Measurements from ENCODE around the gene ALOX5AP.

Gene ALOX5AP

DNA sequence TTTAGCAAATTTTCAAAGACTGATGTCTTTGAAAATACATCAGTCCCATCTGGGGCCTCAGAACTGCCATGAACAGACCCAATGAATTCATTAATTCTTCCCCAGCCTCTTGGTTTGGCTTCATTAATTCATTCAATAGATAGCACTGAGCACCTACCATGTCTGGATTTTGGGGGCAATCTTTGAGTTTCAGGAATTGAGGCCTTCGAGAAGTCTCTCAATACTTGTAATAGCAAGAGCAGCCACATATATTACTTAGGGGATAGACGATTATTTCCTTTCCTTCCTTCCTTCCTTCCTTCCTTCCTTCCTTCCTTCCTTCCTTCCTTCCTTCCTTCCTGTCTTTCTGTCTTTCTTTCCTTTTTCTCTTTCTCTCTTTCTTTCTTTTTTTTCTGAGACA lies 64.8 kb downstream of the ALOX5AP start:
- H3K27ac Mint-ChIP-seq = peak overlapping the region in 2 of 3 experiments; percentile 94
- no peak overlapping the region for H3K4me3 Mint-ChIP-seq
- TF ChIP-seq, protein P1, sequence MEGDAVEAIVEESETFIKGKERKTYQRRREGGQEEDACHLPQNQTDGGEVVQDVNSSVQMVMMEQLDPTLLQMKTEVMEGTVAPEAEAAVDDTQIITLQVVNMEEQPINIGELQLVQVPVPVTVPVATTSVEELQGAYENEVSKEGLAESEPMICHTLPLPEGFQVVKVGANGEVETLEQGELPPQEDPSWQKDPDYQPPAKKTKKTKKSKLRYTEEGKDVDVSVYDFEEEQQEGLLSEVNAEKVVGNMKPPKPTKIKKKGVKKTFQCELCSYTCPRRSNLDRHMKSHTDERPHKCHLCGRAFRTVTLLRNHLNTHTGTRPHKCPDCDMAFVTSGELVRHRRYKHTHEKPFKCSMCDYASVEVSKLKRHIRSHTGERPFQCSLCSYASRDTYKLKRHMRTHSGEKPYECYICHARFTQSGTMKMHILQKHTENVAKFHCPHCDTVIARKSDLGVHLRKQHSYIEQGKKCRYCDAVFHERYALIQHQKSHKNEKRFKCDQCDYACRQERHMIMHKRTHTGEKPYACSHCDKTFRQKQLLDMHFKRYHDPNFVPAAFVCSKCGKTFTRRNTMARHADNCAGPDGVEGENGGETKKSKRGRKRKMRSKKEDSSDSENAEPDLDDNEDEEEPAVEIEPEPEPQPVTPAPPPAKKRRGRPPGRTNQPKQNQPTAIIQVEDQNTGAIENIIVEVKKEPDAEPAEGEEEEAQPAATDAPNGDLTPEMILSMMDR (IDR thresholded peaks at IDR 0.05; ENCODE audit: unreplicated experiment in 3 of 3) = no peak
- peaks cover 3% of the 10 kb centered on the region for H3K27me3 Mint-ChIP-seq (ENCODE audit: low read depth)
- H3K4me1 Mint-ChIP-seq = peaks cover 71% of the 10 kb centered on the region
- H3K9me3 Mint-ChIP-seq = no peaks in the 10 kb centered on the region
- no peaks in the 10 kb centered on the region for H3K36me3 Mint-ChIP-seq (ENCODE audit: low read depth)

DNA sequence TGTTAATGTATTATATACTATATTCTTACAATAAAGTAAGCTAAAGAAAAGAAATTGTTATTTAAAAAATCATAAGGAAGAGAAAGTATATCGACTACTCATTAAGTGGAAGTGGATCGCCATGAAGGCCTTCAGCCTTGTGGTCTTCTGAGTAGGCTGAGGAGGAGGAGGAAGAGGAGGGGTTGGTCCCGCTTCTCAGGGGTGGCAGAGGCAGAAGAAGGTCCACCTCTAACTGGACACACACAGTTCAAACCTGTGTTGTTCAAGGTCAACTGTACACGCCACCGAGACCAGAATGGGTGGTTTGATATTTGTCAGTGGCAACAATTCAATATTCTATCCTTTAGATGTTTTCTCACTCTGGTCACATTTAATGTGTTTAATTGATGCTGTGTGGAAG lies 67.2 kb downstream of the ALOX5AP start:
- Mint-ChIP-seq H3K36me3 (ENCODE audit: low read depth) (no peaks in the 10 kb centered on the region), H3K27ac (peak overlapping the region in 2 of 3 experiments; percentile 55 to 58), H3K27me3 (ENCODE audit: low read depth) (peaks cover 3% of the 10 kb centered on the region), H3K4me3 (peak overlapping the region; percentile 68 to 73 (median 73)), H3K4me1 (peaks cover 72% of the 10 kb centered on the region), H3K9me3 (no peaks in the 10 kb centered on the region)
- TF ChIP-seq, protein P1 (IDR thresholded peaks at IDR 0.05; ENCODE audit: unreplicated experiment in 3 of 3) = no peak

DNA sequence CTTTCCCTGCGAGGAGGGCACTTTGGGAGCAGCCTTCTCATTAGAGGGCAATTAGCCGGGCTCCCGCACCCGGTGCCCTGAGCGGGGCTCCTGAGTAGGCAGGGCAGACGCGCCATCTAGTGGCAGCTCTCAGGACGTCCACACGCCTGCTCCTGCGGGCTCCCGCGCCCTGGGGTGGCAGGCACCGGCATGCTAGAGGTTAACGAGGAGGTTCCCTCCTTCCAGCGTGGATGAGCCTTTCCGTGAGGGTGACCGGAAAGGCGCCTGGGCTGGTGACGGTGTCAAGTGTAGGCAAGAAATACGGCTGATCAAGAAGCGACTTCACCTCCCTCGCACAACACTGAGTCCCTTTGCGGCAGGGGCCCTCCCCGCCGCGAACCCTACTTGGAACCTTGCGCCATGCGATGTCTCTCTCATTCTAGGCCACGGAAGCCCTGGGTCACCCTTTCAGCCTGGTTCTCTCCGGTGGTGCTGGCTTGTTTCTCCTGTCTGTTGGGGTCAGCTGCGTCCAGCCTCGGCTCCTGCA lies 67.7 kb downstream of the ALOX5AP start:
- peak overlapping the region; percentile 48 to 58 (median 55) for H3K27ac Mint-ChIP-seq
- no peaks in the 10 kb centered on the region for H3K9me3 Mint-ChIP-seq
- peaks cover 72% of the 10 kb centered on the region for H3K4me1 Mint-ChIP-seq
- no peaks in the 10 kb centered on the region for H3K36me3 Mint-ChIP-seq (ENCODE audit: low read depth)
- peak overlapping the region; percentile 68 to 73 (median 73) for H3K4me3 Mint-ChIP-seq
- H3K27me3 Mint-ChIP-seq (ENCODE audit: low read depth) = peaks cover 3% of the 10 kb centered on the region
- TF ChIP-seq, protein P1 (IDR thresholded peaks at IDR 0.05; ENCODE audit: unreplicated experiment in 3 of 3) = peak; percentile 94 to 98 (median 97)

DNA sequence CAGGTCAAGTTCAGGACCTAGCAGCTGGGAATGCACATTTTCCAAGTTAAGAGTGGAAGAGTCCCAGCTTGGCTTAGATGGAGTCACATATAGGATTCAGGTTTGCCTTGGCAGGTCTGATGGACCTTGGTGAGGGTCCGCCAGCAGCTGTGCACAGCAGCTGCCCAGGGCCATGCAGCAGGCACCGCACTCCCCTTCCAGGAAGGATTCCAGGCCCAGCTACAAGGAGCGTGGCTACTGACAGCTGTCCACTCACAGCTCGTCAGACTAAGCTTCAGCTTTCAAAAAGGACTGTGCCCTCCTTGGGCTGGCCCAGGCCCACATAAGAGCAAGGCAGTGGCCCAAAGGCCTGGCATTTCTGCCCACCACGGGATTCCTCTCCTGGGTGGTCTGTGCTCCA lies 68.4 kb downstream of the ALOX5AP start:
- Mint-ChIP-seq H3K36me3 (ENCODE audit: low read depth) (no peaks in the 10 kb centered on the region), H3K27ac (peak overlapping the region; percentile 35 to 58 (median 48)), H3K9me3 (no peaks in the 10 kb centered on the region), H3K27me3 (ENCODE audit: low read depth) (peaks cover 3% of the 10 kb centered on the region), H3K4me3 (peak overlapping the region; percentile 68 to 73 (median 73)), H3K4me1 (peaks cover 71% of the 10 kb centered on the region)
- TF ChIP-seq, protein P1 (IDR thresholded peaks at IDR 0.05; ENCODE audit: unreplicated experiment in 3 of 3) = no peak

DNA sequence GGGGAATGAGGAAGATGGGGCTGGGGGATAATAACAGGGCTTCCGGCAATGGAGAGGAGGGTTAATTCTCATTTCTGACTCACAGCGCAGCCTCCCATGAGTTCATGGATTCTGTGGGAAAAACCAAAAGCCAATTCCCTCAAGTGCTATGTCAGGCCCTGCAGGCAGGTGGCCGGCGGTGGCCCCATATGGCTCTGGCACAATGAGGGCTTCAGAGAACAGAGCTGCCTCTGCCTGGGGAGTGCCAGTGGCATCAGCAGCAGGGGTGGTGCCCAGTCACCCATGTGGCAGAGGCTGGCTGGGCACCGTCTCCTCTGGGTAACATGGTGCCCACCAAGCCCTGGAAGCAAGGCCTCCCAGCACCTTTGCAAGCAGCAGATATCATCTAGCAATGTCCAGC lies 69.1 kb downstream of the ALOX5AP start:
- H3K36me3 Mint-ChIP-seq (ENCODE audit: low read depth) = no peaks in the 10 kb centered on the region
- H3K4me3 Mint-ChIP-seq = no peak overlapping the region
- no peaks in the 10 kb centered on the region for H3K9me3 Mint-ChIP-seq
- TF ChIP-seq, protein P1 (IDR thresholded peaks at IDR 0.05; ENCODE audit: unreplicated experiment in 3 of 3) = peak in 1 of 3 experiments; percentile 11
- H3K27ac Mint-ChIP-seq = peak overlapping the region in 2 of 3 experiments; percentile 53 to 58
- peaks cover 64% of the 10 kb centered on the region for H3K4me1 Mint-ChIP-seq
- H3K27me3 Mint-ChIP-seq (ENCODE audit: low read depth) = peaks cover 5% of the 10 kb centered on the region

DNA sequence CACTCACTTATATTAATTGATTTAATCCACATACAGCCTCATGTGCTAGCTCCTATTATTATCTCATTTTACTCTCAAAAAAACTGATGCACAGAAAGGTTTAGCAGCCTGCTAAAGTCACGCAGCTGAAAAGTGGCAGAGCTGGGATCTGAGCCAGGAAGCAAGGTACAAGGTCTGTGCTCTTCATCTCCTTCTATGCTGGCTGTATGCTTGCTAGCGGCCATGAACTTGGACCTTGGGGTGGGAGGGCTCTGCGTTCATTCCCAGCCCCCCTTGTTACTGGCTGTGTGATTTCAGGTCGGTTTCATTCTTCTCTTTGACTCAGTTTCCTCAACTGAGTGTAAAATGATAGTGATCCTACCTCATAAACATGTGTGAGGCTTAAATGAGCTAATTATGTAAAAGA lies 69.8 kb downstream of the ALOX5AP start:
- H3K27ac Mint-ChIP-seq = peak overlapping the region in 2 of 3 experiments; percentile 17 to 23
- H3K9me3 Mint-ChIP-seq = no peaks in the 10 kb centered on the region
- H3K36me3 Mint-ChIP-seq (ENCODE audit: low read depth) = no peaks in the 10 kb centered on the region
- H3K4me1 Mint-ChIP-seq = peaks cover 57% of the 10 kb centered on the region
- H3K27me3 Mint-ChIP-seq (ENCODE audit: low read depth) = peaks cover 9% of the 10 kb centered on the region
- no peak overlapping the region for H3K4me3 Mint-ChIP-seq
- TF ChIP-seq, protein P1 (IDR thresholded peaks at IDR 0.05; ENCODE audit: unreplicated experiment in 3 of 3) = no peak
